Measurements from ENCODE around the gene C3orf33. TPM values are rescaled to one million over a fixed set of nuclear protein-coding genes. Genes with fewer than 3 reads are reported as not detected.

Gene C3orf33
- total and polyA plus RNA-seq, 9 of the 15 experiments (the other 6 are each of a cell fraction or from before 2014, with no cell fraction given), result 4.1 to 10.2 (median 6.0) TPM

DNA sequence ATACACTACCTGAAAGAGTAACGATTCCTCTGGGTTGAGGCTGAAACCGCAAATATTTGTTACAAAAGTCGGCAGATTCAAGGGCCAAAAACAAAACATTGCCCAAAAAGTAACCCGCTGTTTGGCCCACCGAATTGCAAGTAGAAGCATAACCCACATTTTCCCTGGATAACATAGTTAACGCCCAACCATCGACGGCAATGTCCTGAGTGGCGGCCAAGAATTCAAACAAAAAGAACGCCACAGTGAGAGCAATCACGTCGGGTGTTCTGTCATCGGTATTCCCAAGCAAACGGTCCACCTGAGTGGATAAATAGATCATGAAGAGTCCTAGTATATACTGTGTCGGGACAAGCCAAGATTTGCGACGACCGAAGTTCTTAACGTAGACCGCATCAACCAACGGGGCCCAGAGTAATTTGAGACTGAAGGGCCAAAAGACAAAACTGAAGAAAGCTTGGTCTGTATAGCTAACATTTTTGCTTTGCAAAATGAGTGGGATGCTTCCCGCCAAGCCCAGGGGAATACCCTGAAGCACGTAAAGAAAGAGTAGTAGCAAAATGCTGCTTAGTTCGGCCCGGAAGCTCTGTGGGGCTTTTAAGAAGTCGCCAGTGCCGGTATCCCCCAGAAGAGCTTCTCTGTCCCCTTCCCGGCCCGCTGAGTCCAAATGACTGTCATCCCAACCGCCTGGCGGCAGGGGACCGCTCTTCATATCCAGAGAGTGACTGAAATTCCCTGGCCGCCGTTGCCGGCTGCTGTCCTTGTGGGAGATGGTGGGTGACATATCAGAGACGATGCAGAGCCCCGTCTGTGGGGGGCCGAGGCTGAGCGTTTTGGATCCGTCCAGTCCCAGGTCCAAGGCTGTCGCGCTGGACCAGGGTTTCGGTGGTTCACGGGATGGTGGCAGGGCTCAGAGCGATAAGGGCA, 47.4 kb upstream of the C3orf33 start (continued):
- TF ChIP-seq, protein P1, sequence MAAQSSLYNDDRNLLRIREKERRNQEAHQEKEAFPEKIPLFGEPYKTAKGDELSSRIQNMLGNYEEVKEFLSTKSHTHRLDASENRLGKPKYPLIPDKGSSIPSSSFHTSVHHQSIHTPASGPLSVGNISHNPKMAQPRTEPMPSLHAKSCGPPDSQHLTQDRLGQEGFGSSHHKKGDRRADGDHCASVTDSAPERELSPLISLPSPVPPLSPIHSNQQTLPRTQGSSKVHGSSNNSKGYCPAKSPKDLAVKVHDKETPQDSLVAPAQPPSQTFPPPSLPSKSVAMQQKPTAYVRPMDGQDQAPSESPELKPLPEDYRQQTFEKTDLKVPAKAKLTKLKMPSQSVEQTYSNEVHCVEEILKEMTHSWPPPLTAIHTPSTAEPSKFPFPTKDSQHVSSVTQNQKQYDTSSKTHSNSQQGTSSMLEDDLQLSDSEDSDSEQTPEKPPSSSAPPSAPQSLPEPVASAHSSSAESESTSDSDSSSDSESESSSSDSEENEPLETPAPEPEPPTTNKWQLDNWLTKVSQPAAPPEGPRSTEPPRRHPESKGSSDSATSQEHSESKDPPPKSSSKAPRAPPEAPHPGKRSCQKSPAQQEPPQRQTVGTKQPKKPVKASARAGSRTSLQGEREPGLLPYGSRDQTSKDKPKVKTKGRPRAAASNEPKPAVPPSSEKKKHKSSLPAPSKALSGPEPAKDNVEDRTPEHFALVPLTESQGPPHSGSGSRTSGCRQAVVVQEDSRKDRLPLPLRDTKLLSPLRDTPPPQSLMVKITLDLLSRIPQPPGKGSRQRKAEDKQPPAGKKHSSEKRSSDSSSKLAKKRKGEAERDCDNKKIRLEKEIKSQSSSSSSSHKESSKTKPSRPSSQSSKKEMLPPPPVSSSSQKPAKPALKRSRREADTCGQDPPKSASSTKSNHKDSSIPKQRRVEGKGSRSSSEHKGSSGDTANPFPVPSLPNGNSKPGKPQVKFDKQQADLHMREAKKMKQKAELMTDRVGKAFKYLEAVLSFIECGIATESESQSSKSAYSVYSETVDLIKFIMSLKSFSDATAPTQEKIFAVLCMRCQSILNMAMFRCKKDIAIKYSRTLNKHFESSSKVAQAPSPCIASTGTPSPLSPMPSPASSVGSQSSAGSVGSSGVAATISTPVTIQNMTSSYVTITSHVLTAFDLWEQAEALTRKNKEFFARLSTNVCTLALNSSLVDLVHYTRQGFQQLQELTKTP (IDR thresholded peaks at IDR 0.05; ENCODE audit: low read depth in 1 of 2, partially characterized antibody in 2 of 2), result peak in 1 of 2 experiments; percentile 46
- TF ChIP-seq EP400 (IDR thresholded peaks at IDR 0.05), result no peak
- TF ChIP-seq ZBTB2 (IDR thresholded peaks at IDR 0.05), result no peak
- no peak for TF ChIP-seq L3MBTL2 (IDR thresholded peaks at IDR 0.05)
- TF ChIP-seq CBX3 (IDR thresholded peaks at IDR 0.05; ENCODE audit: borderline replicate concordance in 1 of 2, low read length in 2 of 2), result no peak
- TF ChIP-seq ZNF707 (CRISPR knock-in tag; conservative IDR thresholded peaks at IDR 0.05), result no peak
- peak; percentile 48; the same call in 1 of the 2 replicates for TF ChIP-seq ZC3H4 (CRISPR knock-in tag; IDR thresholded peaks at IDR 0.05; ENCODE audit: borderline replicate concordance)
- no peak for TF ChIP-seq ETV5 (CRISPR knock-in tag; IDR thresholded peaks at IDR 0.05; ENCODE audit: low read depth)
- no peak for TF ChIP-seq CAMTA2 (CRISPR knock-in tag; conservative IDR thresholded peaks at IDR 0.05)
- TF ChIP-seq ZSCAN32 (CRISPR knock-in tag; IDR thresholded peaks at IDR 0.05), result no peak
- TF ChIP-seq, protein P2, sequence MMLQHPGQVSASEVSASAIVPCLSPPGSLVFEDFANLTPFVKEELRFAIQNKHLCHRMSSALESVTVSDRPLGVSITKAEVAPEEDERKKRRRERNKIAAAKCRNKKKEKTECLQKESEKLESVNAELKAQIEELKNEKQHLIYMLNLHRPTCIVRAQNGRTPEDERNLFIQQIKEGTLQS (IDR thresholded peaks at IDR 0.05), result no peak
- TF ChIP-seq, protein P2 (CRISPR knock-in tag; conservative IDR thresholded peaks at IDR 0.05), result 0 out of 2 replicates have a peak, but pooled peaks have one; percentile 23
- no peak for TF ChIP-seq ZNF217 (CRISPR knock-in tag; IDR thresholded peaks at IDR 0.05)
- no peak for TF ChIP-seq MCM7 (IDR thresholded peaks at IDR 0.05)
- no peak for TF ChIP-seq ZNF165 (CRISPR knock-in tag; IDR thresholded peaks at IDR 0.05; ENCODE audit: borderline replicate concordance)
- no peak for TF ChIP-seq ZEB2 (IDR thresholded peaks at IDR 0.05)
- TF ChIP-seq ZNF212 (CRISPR knock-in tag; IDR thresholded peaks at IDR 0.05), result no peak
- no peak for TF ChIP-seq TSC22D4 (tag; IDR thresholded peaks at IDR 0.05)
- TF ChIP-seq, protein P3, sequence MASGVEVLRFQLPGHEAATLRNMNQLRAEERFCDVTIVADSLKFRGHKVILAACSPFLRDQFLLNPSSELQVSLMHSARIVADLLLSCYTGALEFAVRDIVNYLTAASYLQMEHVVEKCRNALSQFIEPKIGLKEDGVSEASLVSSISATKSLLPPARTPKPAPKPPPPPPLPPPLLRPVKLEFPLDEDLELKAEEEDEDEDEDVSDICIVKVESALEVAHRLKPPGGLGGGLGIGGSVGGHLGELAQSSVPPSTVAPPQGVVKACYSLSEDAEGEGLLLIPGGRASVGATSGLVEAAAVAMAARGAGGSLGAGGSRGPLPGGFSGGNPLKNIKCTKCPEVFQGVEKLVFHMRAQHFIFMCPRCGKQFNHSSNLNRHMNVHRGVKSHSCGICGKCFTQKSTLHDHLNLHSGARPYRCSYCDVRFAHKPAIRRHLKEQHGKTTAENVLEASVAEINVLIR (CRISPR knock-in tag; IDR thresholded peaks at IDR 0.05), result no peak
- no peak for TF ChIP-seq NFATC3 (IDR thresholded peaks at IDR 0.05)
- TF ChIP-seq, protein P4, sequence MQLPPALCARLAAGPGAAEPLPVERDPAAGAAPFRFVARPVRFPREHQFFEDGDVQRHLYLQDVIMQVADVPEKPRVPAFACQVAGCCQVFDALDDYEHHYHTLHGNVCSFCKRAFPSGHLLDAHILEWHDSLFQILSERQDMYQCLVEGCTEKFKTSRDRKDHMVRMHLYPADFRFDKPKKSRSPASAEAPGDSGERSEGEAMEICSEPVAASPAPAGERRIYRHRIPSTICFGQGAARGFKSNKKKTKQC (CRISPR knock-in tag; IDR thresholded peaks at IDR 0.05), result 0 out of 2 replicates have a peak, but pooled peaks have one; percentile 42
